ENCODE data around the gene TRAPPC3L.

TRAPPC3L gene

GRCh38 chr6:116545651-116546050 is at the start of gene TRAPPC3L:
TSS of gene TRAPPC3L (minus strand) at chr6:116545684. CDS start at chr6:116545514, 170 bp downstream.
- FAIRE-seq, result no peak

- no peak for FAIRE-seq
These were observed 49.8 kb upstream of the TRAPPC3L start for GRCh38 chr6:116595247-116595646.

- FAIRE-seq, result no peak
These were observed 41.3 kb upstream of the TRAPPC3L start for GRCh38 chr6:116586738-116587137.

- FAIRE-seq, result no peak
These were observed 40.8 kb upstream of the TRAPPC3L start for GRCh38 chr6:116586276-116586675.

GRCh38 chr6:116580198-116580597 is 34.7 kb upstream of the TRAPPC3L start:
- no peak for FAIRE-seq

- FAIRE-seq, result no peak
These were observed 33.7 kb upstream of the TRAPPC3L start for GRCh38 chr6:116579143-116579542.

- no peak for FAIRE-seq
These were observed 32.9 kb upstream of the TRAPPC3L start for GRCh38 chr6:116578335-116578734.

GRCh38 chr6:116577486-116577885 is 32.0 kb upstream of the TRAPPC3L start:
- FAIRE-seq, result no peak

GRCh38 chr6:116575227-116575626 is 29.7 kb upstream of the TRAPPC3L start:
- FAIRE-seq, result no peak

GRCh38 chr6:116572162-116572561 is 26.7 kb upstream of the TRAPPC3L start:
- FAIRE-seq, result no peak

GRCh38 chr6:116571683-116572000 is 26.2 kb upstream of the TRAPPC3L start:
- FAIRE-seq, result no peak

GRCh38 chr6:116570856-116571682 is 25.6 kb upstream of the TRAPPC3L start, which contains the start of gene RWDD1:
TSS of gene RWDD1 (plus strand) at chr6:116571504. CDS start at chr6:116571583, 79 bp downstream.
- peak; percentile 85 for FAIRE-seq

GRCh38 chr6:116568821-116569755 is 23.6 kb upstream of the TRAPPC3L start:
- FAIRE-seq, result no peak

- FAIRE-seq, result no peak
These were observed 22.6 kb upstream of the TRAPPC3L start for GRCh38 chr6:116568111-116568510.

GRCh38 chr6:116564921-116565872 is 19.7 kb upstream of the TRAPPC3L start:
- no peak for FAIRE-seq

GRCh38 chr6:116564311-116564710 is 18.8 kb upstream of the TRAPPC3L start:
- FAIRE-seq, result no peak

- FAIRE-seq, result no peak
These were observed 18.3 kb upstream of the TRAPPC3L start for GRCh38 chr6:116563830-116564229.

GRCh38 chr6:116562614-116563013 is 17.1 kb upstream of the TRAPPC3L start:
- no peak for FAIRE-seq

- FAIRE-seq, result no peak
These were observed 16.5 kb upstream of the TRAPPC3L start for GRCh38 chr6:116562019-116562403.

GRCh38 chr6:116561377-116562018 is 16.0 kb upstream of the TRAPPC3L start:
- peak; percentile 88 for FAIRE-seq

GRCh38 chr6:116560130-116560529 is 14.6 kb upstream of the TRAPPC3L start:
- FAIRE-seq, result no peak

- no peak for FAIRE-seq
These were observed 12.4 kb upstream of the TRAPPC3L start for GRCh38 chr6:116557893-116558292.
